Left forelimb (tissue), 1 donor: ENCODE data around the gene PRDM10.
"Not testable (repeated sequence)": the region's sequence is repeated elsewhere in the genome, so short reads cannot be mapped to it uniquely, and the experiment has no call there.

Experiments used
- DNase-seq: peaks from one replicate; pipeline ENCODE4 v3.0.0-alpha.2; 2018; ENCODE audit warnings: low spot score

PRDM10 gene

DNA sequence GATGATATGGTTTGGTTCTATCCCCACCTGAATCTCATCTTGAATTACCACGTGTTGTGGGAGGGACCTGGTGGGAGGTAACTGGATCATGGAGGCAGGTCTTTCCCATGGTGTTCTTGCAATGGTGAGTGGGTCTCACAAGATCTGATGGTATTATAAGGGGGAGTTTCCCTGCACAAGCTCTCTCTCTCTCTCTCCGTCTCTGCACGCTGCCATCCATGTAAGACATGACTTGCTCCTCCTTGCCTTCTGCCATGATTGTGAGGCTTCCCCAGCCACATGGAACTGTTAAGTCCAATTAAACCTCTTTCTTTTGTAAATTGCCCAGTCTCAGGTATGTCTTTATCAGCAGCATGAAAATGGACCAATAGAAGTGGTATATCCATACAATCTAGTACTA is 13.2 kb upstream of the PRDM10 start:
- not testable (repeated sequence) for DNase-seq

DNA sequence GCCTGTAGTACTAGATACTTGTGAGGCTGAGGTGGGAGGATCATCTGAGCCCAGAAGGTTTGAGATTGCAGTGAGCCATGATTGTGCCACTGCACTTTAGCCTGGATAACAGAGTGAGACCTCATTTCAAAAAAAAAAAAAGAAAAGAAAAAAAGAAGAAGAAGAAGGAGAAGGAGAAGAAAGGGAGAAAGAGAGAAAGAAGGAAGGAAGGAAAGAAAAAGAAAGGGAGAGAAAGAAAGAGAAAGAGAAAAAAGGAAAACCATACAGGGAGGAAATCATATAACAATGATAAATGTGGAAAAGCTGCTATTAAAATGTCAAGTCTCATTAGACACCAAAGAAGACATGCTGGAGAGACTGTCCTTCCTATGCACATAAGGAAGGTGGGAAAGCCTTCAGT is 5.7 kb upstream of the PRDM10 start:
- DNase-seq = no peak

DNA sequence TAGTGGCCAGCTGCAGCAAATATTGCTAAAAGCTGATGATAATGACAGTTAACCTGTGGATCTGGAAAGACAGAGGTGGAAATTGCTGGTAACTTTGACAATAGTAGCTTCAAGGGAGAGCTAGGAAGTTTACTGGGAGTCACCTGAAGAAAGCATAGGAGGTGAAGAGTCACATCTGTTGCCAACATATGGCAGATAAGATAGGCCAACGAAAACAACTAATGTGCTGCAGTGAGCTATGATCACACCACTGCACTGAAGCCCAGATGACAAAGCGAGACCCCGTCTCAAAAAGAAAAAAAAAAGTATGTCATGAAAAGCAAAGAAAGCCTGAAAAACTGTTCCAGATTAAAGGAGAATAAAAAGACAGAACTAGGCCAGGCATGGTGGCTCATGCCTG is 4.3 kb upstream of the PRDM10 start:
- DNase-seq = no peak

GRCh38 chr11:130003717-130004001 is 1.0 kb upstream of the PRDM10 start:
- no peak for DNase-seq

DNA sequence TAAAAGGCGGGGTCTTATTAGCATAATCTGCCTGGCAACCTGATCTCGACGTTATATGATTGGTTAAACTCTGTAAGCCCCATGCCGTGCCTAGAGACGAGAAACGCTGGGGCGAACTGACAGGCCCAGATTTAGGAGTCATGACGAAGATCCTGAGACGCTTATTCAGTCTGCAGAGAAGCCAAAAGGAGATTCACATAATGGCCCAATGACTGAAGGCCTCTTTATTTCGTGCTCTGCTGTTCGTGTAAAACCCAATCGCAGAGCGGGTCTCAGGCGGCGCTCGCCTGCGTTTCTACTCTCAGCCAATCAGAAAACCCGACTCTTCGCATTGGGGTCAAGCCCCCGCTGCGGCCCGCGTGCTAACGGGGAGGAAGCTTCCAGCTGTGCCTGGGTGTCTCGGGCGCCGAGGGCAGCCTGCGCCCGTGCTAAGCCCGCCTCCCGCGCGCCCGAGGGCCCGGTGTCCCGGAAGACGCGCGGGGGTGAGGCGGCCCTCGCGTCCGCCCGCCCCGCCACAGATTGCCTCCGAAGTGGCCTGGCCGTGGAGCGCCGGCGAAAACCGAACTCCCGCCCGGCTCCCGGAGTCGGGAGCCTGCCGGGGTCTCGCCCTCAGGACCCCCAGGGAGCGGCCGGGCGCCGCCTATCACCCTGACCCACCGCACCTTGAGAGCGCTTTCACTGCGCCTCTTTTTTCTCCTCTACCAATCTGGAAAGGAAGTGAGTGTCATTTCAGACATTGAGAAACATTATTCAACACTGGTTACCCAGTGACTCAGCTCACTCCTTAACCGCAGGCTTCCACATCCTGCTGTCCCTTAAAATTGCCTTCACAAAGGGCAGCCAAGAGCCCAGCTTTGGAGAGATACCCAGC is 446 bp upstream of the PRDM10 start:
- peak; percentile 94 for DNase-seq

DNA sequence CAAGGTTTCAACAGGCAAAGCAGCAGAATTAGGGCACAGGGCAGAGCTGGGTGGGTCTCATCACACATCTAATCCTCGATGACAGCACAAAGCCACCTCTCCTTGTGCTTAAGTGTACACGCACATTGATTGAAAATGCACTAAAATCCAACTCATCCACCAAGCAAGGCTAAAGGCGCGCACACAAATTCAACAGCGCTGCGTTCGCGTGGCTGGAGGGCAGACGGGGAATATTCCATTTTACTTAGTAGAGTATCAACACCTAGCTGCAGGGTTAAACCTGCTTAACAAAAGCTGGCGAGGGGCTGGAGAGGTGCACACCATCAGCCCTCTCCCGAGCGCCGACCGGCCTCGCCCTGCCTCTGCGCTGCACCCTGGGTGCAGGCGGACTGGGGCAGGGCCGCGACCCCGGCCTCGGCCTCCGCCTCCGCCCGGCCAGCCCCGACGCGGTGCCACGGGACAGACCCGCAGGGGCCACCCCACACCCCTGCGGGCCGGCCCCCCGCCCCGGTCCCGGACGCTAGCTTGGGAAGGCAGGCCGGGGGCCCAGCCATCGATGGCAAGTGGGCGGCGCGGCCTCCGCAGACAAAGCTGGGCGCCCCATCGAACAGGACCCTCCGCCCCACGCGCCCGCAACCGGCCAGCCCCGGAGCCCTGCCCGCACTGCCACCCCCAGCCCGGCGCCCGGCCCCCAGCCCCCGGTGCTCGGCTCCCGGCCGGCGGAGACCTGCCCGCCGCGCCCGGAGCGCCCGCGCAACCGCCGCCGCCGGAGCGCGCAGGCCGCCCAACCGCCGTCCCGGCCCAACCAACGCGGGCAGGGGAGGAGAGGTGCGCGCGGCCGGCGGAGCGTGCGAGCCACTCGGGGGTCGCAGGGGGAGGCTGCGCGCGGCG is 929 bp downstream of the PRDM10 start:
- DNase-seq = no peak

DNA sequence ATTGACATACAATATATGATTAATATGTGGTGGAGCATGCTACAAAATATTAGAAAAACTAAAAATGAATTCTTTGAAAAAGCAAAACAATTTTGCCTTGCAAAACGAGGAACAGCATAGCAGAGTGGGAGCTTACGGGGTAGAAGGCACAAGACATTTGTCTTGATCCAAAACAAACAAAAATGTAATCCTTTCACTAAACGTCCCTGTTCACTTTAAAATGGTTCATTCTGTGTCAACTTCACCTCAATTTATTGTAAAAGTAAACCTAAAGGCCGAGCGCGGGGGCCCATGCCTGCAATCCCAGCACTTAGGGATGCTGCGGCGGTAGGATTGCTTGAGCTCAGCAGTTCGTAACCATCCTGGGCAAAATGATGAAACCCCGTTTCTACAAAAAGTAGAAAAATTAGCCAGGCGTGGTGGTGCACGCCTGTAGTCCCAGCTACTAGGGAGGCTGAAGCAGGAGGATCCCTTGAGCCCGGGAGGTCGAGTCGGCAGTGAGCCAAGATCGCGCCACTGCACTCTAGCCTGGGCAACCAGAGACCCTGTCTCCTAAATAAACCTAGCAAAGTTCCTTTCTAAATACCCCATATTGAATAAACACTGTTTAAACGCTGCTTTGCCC is 2.0 kb downstream of the PRDM10 start:
- no peak for DNase-seq

GRCh38 chr11:129999407-129999806 is 3.2 kb downstream of the PRDM10 start:
- no peak for DNase-seq

GRCh38 chr11:129998905-129999304 is 3.7 kb downstream of the PRDM10 start:
- DNase-seq = no peak

DNA sequence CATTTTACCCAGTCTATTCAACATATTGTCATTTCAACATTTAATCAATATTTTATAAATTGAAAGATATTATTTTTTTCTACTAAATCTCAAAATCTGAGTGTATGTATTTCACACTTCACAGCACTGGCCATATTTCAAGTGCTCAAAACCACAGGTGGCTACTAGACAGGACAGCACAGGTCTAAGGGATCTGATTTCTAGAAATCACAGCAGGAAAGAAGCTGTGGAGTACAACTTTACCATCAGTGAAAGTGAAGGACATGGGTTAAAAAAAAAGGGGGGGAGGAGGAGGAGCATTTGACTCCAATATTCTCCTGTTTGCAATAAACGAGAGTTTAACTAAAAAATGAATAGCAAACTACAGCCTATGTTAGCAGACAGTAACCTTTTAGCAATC is 4.5 kb downstream of the PRDM10 start:
- DNase-seq = no peak

DNA sequence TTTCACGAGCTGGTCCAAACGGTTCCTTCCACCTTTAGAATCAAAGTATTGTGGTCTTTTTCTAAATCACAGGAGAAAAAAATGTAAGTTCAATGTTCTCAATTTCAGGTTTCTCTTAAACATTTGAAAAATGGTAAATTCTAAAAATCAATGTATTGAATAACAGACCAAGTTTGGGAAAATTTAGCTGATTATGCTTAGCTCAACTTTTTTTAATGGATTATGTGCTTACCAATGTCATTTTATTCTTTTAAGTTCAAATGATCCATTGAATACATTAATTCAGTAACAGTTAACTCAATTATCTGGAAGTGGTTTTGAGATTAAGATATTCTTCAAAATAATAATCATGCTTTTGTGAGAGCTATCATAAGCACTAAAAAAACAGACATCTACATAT is 5.1 kb downstream of the PRDM10 start:
- DNase-seq = no peak

DNA sequence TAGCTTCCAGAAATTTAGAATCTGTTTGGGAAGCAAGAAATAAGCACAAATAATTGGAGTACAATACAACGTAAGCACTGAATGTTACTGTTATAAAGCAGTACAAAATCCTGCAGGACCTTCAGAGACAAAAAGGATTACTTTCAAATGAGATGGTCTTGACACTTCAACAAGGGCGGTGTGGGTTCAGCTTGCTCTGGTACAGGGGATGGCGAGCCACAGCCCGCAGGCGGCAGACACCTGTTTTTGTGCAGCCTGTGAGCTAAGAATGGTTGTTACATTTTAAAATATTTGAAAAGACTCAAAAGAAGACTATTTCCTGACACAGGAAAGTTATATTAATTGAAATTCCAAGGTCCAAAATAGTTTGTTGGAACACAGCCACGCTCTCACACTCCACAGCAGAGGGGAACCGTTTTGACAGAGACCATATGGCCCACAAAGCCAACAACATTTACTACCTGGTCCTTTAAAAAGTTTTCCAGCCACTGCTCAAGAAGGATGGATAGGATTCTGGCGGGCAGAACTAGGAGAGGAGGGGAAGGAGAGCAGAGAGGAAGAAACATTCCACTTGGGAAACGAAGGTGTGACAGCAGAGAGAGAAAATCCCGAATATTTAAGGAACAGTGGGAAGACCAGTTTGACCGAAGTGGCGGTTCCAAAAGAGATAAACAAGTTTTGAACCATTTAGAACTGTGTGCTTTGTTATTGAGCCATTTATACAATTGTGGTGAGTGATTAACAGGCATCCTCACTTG is 6.3 kb downstream of the PRDM10 start:
- no peak for DNase-seq

GRCh38 chr11:129995163-129995562 is 7.5 kb downstream of the PRDM10 start:
- DNase-seq = no peak

GRCh38 chr11:129992161-129992944 is 10.3 kb downstream of the PRDM10 start:
- no peak for DNase-seq

GRCh38 chr11:129989149-129989813 is 13.4 kb downstream of the PRDM10 start:
- no peak for DNase-seq

GRCh38 chr11:129987950-129988349 is 14.7 kb downstream of the PRDM10 start:
- DNase-seq = no peak

- no peak for DNase-seq
These were observed 16.8 kb downstream of the PRDM10 start for GRCh38 chr11:129985823-129986222.

DNA sequence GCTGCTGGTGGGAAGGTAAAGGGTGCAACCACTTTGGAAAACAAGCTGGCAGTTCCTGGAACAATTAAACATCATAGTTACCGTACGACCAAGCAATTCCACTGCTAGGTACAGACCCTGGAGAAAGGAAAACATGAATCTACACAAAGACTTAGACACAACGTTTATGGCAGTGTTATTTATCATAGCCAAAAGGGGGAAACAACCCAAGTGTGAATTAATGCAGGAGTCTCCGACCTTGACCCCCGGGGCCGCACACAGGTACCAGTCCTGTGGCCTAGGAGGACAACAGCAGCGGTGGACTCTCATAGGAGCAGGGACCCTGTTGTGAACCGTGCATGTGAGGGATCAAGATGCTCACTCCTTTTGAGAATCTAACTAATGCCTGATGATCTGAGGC is 22.5 kb downstream of the PRDM10 start:
- DNase-seq = no peak

- no peak for DNase-seq
These were observed 23.5 kb downstream of the PRDM10 start for GRCh38 chr11:129979046-129979605.

DNA sequence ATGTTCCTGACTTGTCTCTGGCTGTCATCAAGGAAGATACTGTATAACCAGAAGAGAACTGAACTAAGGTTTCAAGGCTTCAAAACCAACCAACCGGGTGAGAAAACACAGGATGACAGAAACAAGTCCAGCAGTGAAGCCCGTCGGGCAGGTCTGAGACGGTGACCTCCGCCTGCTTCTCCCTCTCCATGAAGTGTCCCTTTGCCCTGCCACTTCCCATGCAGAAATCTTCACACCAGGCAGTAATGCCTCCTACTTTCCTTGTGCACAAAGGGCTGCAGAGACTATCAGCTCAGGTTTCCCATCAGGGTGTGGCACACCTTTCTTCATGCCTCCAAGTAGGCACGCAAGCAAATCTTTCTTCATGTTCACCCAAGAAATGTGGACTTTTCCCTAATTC is 24.2 kb downstream of the PRDM10 start:
- no peak for DNase-seq
